GM10266 (cell line): Measurements from ENCODE around the gene ATP7A.
"Not testable (repeated sequence)": the region's sequence is repeated elsewhere in the genome, so short reads cannot be mapped to it uniquely, and the experiment has no call there.

Experiments used
- DNase-seq: peaks from one replicate; pipeline ENCODE4 v3.0.0; 2012; ENCODE audit errors: extremely low spot score
- TF ChIP-seq, protein P1 (sequence below): IDR thresholded peaks from 2 replicates; pipeline ENCODE4 v1.5.1; 2012; ENCODE audit warnings: mild to moderate bottlenecking, low read depth; ENCODE audit not compliant: control insufficient read depth, insufficient read depth; ENCODE audit errors: missing control alignments

Gene ATP7A

GRCh38 chrX:77900688-77901087 lies 9.8 kb upstream of the ATP7A start:
- TF ChIP-seq, protein P1, sequence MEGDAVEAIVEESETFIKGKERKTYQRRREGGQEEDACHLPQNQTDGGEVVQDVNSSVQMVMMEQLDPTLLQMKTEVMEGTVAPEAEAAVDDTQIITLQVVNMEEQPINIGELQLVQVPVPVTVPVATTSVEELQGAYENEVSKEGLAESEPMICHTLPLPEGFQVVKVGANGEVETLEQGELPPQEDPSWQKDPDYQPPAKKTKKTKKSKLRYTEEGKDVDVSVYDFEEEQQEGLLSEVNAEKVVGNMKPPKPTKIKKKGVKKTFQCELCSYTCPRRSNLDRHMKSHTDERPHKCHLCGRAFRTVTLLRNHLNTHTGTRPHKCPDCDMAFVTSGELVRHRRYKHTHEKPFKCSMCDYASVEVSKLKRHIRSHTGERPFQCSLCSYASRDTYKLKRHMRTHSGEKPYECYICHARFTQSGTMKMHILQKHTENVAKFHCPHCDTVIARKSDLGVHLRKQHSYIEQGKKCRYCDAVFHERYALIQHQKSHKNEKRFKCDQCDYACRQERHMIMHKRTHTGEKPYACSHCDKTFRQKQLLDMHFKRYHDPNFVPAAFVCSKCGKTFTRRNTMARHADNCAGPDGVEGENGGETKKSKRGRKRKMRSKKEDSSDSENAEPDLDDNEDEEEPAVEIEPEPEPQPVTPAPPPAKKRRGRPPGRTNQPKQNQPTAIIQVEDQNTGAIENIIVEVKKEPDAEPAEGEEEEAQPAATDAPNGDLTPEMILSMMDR: no peak
- no peak for DNase-seq

- DNase-seq: no peak
- TF ChIP-seq, protein P1: no peak
Observed at GRCh38 chrX:77901506-77901905, 9.0 kb upstream of the ATP7A start.

- DNase-seq: peak; percentile 17
Observed at GRCh38 chrX:77917294-77917933, 6.9 kb downstream of the ATP7A start.

GRCh38 chrX:77918568-77918967 lies 8.1 kb downstream of the ATP7A start:
- DNase-seq: no peak
- TF ChIP-seq, protein P1: no peak

More at GRCh38 chrX:77917294-77917933, 6.9 kb downstream of the ATP7A start:
- TF ChIP-seq, protein P1: no peak

DNA sequence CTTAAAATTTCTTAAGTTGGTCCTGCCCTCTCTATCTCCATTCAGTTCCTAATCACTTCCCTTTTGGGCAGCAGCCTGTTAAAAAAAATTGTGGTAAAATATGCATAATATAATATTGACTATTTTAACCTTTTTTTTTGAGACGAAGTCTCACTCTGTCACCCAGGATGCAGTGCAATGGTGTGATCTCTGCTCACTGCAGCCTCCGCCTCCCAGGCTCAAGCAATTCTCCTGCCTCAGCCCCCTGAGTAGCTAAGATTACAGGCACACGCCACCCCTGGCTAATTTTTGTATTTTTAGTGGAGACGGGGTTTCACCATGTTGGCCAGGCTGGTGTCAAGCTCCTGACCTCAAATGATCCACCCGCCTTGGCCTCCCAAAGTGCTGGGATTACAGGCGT lies 8.9 kb downstream of the ATP7A start:
- DNase-seq: not testable (repeated sequence)

- DNase-seq: no peak
- TF ChIP-seq, protein P1: no peak
Observed at GRCh38 chrX:77922787-77923186, 12.3 kb downstream of the ATP7A start.

- TF ChIP-seq, protein P1: no peak
- no peak for DNase-seq
Observed at GRCh38 chrX:77924320-77924859, 13.9 kb downstream of the ATP7A start.
